Panc1 (cell line): ENCODE data around the gene MTCH1. TPM values are rescaled to one million over a fixed set of nuclear protein-coding genes. Genes with fewer than 3 reads are reported as not detected.

Experiments used
- ATAC-seq: fragments of 200-7000 bp; cut with Tn5 transposase; 2 replicates; pipeline ENCODE4 v1.9.1; 2020; ENCODE audit warnings: mild to moderate bottlenecking, moderate library complexity
- BruUV-seq: library from RNA; stranded (reverse); fragments of 400-500 nt; replicated peaks from 2 replicates; lab custom pipeline; 2021; lab: Mats Ljungman, UMichigan
- CTCF ChIA-PET: fragments of 300-600 bp; sonication (Branson Sonifier 250); formaldehyde crosslinking; loops from one replicate; lab custom pipeline; 2022; ENCODE audit warnings: antibody characterized with exemption; lab: Charles Lee
- POLR2A ChIA-PET: fragments of 300-600 bp; sonication (Branson Sonifier 250); formaldehyde crosslinking; loops from one replicate; lab custom pipeline; 2022; ENCODE audit warnings: antibody characterized with exemption; lab: Charles Lee
- DNase-seq: peaks from one replicate; pipeline ENCODE4 v3.0.0-alpha.2; 2010; ENCODE audit warnings: low read depth, low spot score
- H3K27ac ChIP-seq: 2 replicates; pipeline ENCODE4 v1.5.1; 2011; ENCODE audit warnings: mild to moderate bottlenecking, low read length, inconsistent platforms
- H3K27me3 ChIP-seq: fragments of 200-500 bp; sonication (Bioruptor generic); 2 replicates; pipeline ENCODE4 v1.6.0; 2014; ENCODE audit warnings: low read length, inconsistent platforms; ENCODE audit not compliant: control insufficient read depth, insufficient read depth
- H3K36me3 ChIP-seq: fragments of 200-500 bp; sonication (Bioruptor generic); 2 replicates; pipeline ENCODE4 v1.5.1; 2014; ENCODE audit warnings: inconsistent platforms, mild to moderate bottlenecking, low read length, moderate library complexity; ENCODE audit not compliant: control insufficient read depth, insufficient read depth
- H3K4me1 ChIP-seq: 2 replicates; pipeline ENCODE4 v1.5.1; 2011; ENCODE audit warnings: inconsistent platforms, mild to moderate bottlenecking, low read length, moderate library complexity; ENCODE audit not compliant: control insufficient read depth, insufficient read depth
- H3K4me3 ChIP-seq, 2 experiments: 2 replicates each; pipeline ENCODE4 v1.5.1; 2011 to 2012; ENCODE audit warnings: low read depth in 2 of 2, low read length in 2 of 2, mild to moderate bottlenecking in 2 of 2, inconsistent platforms in 1 of 2, moderate library complexity in 1 of 2
- H3K9me3 ChIP-seq: fragments of 200-500 bp; sonication (Bioruptor generic); 2 replicates; pipeline ENCODE4 v1.5.1; 2014; ENCODE audit warnings: low read depth, mild to moderate bottlenecking, inconsistent platforms, low read length, moderate library complexity; ENCODE audit not compliant: control insufficient read depth, insufficient read depth
- CTCF ChIP-seq: fragments of 450-650 bp; IDR thresholded peaks from 2 replicates; pipeline ENCODE4 v1.5.1; 2017; ENCODE audit warnings: mild to moderate bottlenecking
- POLR2AphosphoS5 ChIP-seq: IDR thresholded peaks from 2 replicates; pipeline ENCODE4 v1.6.1; 2012; ENCODE audit warnings: mild to moderate bottlenecking, low read depth, low read length, moderate library complexity
- REST ChIP-seq, 2 experiments: IDR thresholded peaks; 2 replicates each; pipeline ENCODE4 v1.6.1; 2011 to 2012; ENCODE audit warnings: low read depth in 2 of 2, control low read depth in 1 of 2, low read length in 1 of 2, mild to moderate bottlenecking in 1 of 2, moderate library complexity in 1 of 2; ENCODE audit not compliant: insufficient read depth in 1 of 2
- SIN3A ChIP-seq: IDR thresholded peaks from 2 replicates; pipeline ENCODE4 v1.6.1; 2012; ENCODE audit warnings: low read depth, mild to moderate bottlenecking, low read length, moderate library complexity, borderline replicate concordance; ENCODE audit not compliant: insufficient read depth
- TCF7L2 ChIP-seq: IDR thresholded peaks from 2 replicates; pipeline ENCODE4 v1.6.1; 2011; ENCODE audit warnings: mild to moderate bottlenecking, low read depth, low read length, inconsistent platforms
- in situ Hi-C: cut with HindIII; loops from 2 replicates; pipeline ENCODE4 v1.10.0; 2016; ENCODE audit warnings: low sequenced_read_pairs, low pct_unique_long_range_greater_than_20kb
- intact Hi-C: fragments of 100-400 bp; cut with micrococcal nuclease; formaldehyde crosslinking; loops from one replicate; pipeline ENCODE4 v1.10.0; 2022; ENCODE audit not compliant: unreplicated experiment
- total RNA-seq: library from RNA; stranded (reverse); gene quantifications from one replicate; pipeline ENCODE4 v1.2.1, GENCODE V29; 2021; ENCODE audit not compliant: unreplicated experiment

The MTCH1 gene
- total RNA-seq, 1 experiment from 2014 or later, result 223 TPM

- no TSS peak for BruUV-seq
- in situ Hi-C loops, result no loop called here
- ATAC-seq (0 out of 2 replicates have a peak, but pooled peaks have one; percentile 11), DNase-seq (no peak)
- ChIA-PET POLR2A (interaction anchor here (0.5 kb wide), 1 partner anchor 102 kb away, joined by 3 read pairs; no protein-coding TSS in a partner anchor), CTCF (no interaction called here)
- Histone ChIP-seq H3K27ac (no peak within 1 kb of the TSS), H3K9me3 (no peaks in the 10 kb centered on the region), H3K36me3 (no peaks in the 10 kb centered on the region), H3K4me3 (no peak within 1 kb of the TSS), H3K4me1 (no peaks in the 10 kb centered on the region), H3K27me3 (no peaks in the 10 kb centered on the region)
- no peak for TF ChIP-seq POLR2AphosphoS5
- TF ChIP-seq TCF7L2, result no peak
- TF ChIP-seq SIN3A, result no peak
- TF ChIP-seq CTCF, result no peak
- TF ChIP-seq REST (IDR thresholded peaks at IDR 0.05; ENCODE audit: insufficient read depth in 1 of 2, low read depth in 2 of 2, low read length in 1 of 2), result no peak
- intact Hi-C loops, result no loop called here
Measured at GRCh38 chr6:37005061-37005810, 19.2 kb upstream of the MTCH1 start, which contains the start of gene FGD2. Gene FGD2, plus strand, starts transcription at chr6:37005655. Its CDS starts 163 bp downstream, at chr6:37005818.

- Histone ChIP-seq H3K27ac (no peak overlapping the region), H3K4me1 (no peaks in the 10 kb centered on the region), H3K9me3 (no peaks in the 10 kb centered on the region), H3K27me3 (no peaks in the 10 kb centered on the region), H3K4me3 (no peak overlapping the region), H3K36me3 (no peaks in the 10 kb centered on the region)
- in situ Hi-C loops (no loop called here), intact Hi-C loops (no loop called here)
- POLR2A ChIA-PET, result no interaction called here
- no peak for DNase-seq
- ATAC-seq, result no peak
- CTCF ChIA-PET, result interaction anchor here (0.5 kb wide), 1 partner anchor 177 kb away, joined by 3 read pairs; no protein-coding TSS in a partner anchor
- TF ChIP-seq POLR2AphosphoS5 (no peak), REST (IDR thresholded peaks at IDR 0.05; ENCODE audit: insufficient read depth in 1 of 2, low read depth in 2 of 2, low read length in 1 of 2) (no peak), SIN3A (no peak), CTCF (no peak), TCF7L2 (no peak)
- no TSS peak for BruUV-seq
Measured at GRCh38 chr6:37004044-37004980, 18.3 kb upstream of the MTCH1 start.
